Stimulated activated CD8-positive, alpha-beta memory T cell treated with anti-CD3 and anti-CD28 coated beads, Interleukin-4, amount 100 ng/mL, for 1 hour (primary cell): ENCODE measurements around the gene MSX1.

Experiments
- DNase-seq, 2 donors: peaks; one replicate each; pipeline ENCODE4 v3.0.0-alpha.2; 2020; ENCODE audit warnings: low read depth in 2 of 2, low spot score in 1 of 2

Gene MSX1

DNA sequence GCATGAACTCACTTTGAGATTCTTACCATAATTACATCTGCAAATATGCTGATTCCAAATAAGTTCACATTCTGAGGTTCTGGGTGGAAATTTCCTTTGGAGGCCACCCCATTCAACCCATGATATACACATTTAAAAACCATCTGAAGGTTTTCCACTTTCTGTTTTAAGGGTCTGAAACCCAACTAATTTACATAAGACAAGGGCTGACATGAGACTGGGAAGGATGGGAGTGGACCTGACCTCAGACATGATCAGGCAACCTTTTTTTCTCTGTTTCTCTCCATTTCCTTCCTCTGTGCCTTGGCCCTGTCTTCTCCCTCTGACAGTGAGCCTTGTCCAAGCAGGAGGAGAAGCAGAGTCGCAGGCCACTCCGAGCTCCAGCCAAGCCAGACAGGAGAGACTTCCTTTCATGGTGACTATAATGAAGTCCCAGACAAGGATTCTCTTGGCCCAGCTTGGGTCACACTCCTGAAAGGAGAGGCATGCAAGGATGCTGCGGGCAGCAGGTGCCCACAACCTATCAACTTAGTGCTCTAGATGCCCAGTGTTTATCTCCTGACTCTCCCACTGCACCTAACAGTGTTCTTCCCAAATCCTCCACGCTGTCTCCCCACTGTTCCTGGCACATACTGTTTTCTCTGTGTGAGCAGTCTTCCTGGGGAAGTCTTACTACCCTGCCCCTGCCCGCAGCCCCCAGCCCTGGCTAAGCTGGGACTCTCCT is 39.9 kb downstream of the MSX1 start:
- no peak for DNase-seq

DNA sequence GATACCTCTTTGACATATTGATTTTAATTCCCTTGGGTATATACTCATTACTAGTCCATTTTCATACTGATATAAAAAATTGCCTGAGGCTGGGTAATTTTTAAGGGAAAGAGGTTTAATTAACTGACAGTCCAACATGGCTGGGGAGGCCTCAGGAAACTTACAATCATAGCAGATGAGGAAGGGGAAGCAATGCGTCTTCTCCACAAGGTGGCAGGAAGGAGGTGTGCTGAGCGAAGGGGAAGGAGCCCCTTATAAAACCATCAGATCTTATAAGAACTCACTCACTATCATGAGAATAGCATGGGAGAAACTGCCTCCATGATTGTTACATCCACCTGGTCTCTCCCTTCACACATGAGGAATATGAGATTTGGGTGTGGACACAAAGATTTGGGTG is 42.4 kb downstream of the MSX1 start:
- DNase-seq = no peak

DNA sequence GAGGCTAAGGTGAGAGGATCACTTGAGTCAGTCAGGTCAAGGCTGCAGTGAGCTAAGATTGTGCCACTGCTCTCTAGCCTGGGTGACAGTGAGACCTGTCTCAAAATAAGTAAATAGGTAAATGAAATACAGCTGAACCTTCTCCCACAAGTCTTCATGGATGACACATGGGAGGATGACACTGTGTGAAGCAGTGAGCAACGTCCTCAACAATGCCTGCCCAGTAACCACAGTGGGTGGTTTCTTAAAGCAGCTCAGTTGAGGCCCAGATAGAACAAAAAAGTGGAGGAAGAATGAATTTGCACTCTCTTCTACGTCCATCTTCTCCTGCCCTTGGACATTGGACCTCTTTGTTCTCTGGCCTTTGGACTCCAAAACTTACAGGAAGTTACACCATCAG is 52.7 kb downstream of the MSX1 start:
- DNase-seq = no peak

DNA sequence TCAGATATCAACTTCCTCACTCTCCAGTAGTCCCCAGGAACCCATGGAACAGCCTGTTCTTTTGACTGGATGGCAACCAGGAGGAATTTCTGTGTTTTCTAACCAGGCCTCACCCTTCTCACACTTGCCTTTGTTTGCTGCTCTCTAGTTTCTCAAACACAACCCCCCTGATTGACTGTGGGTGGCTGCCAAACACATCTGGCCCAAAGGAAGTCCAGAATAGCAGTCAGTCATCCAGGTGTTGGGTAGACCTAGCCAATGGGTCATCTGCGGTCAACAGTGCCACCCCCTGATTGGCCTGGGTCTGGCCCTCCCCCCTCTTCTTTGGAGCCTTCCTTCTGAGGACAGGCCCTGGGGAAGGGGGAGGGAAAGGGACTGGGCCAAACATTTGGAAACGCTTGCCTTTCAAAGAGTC is 53.7 kb downstream of the MSX1 start:
- DNase-seq = no peak
